Neuronal stem cell (in vitro differentiated cells): Measurements from ENCODE around the gene EPS8L3.

Source experiments
- DNase-seq: peaks from one replicate; pipeline ENCODE4 v3.0.0-alpha.2; 2013; ENCODE audit warnings: low spot score
- H2AFZ ChIP-seq: one replicate; pipeline ENCODE4 v1.6.1; 2013; ENCODE audit warnings: mild to moderate bottlenecking, low read length, inconsistent platforms
- H2AK5ac ChIP-seq: 2 replicates; pipeline ENCODE4 v1.6.1; 2013; ENCODE audit warnings: low read depth, mild to moderate bottlenecking, inconsistent platforms, low read length, moderate library complexity, mixed read lengths
- H2BK120ac ChIP-seq: 2 replicates; pipeline ENCODE4 v1.6.1; 2013; ENCODE audit warnings: low read depth, mild to moderate bottlenecking, inconsistent platforms, low read length, moderate library complexity, mixed read lengths
- H2BK12ac ChIP-seq: one replicate; pipeline ENCODE4 v1.6.1; 2013; ENCODE audit warnings: low read length, inconsistent platforms
- H2BK15ac ChIP-seq: 2 replicates; pipeline ENCODE4 v1.6.1; 2013; ENCODE audit warnings: mild to moderate bottlenecking, low read length, inconsistent platforms, mixed read lengths
- H2BK5ac ChIP-seq: one replicate; pipeline ENCODE4 v1.6.1; 2013; ENCODE audit warnings: inconsistent platforms, mild to moderate bottlenecking, low read length, moderate library complexity
- H3K14ac ChIP-seq: one replicate; pipeline ENCODE4 v1.6.1; 2013; ENCODE audit warnings: low read length, inconsistent platforms
- H3K18ac ChIP-seq: 2 replicates; pipeline ENCODE4 v1.6.1; 2013; ENCODE audit warnings: low read length, inconsistent platforms
- H3K23ac ChIP-seq: 2 replicates; pipeline ENCODE4 v1.6.1; 2013; ENCODE audit warnings: low read depth, mild to moderate bottlenecking, mixed read lengths, low read length, inconsistent platforms; ENCODE audit not compliant: poor library complexity
- H3K27ac ChIP-seq: replicated peaks from 3 replicates; pipeline ENCODE4 v1.5.1; 2013; ENCODE audit warnings: low read length, inconsistent platforms
- H3K27me3 ChIP-seq, 3 experiments: 2 replicates each; pipeline ENCODE4 v1.6.1; 2013; ENCODE audit warnings: low read length in 3 of 3, mild to moderate bottlenecking in 2 of 3, inconsistent platforms in 1 of 3, low read depth in 1 of 3, mixed read lengths in 1 of 3, moderate library complexity in 1 of 3; ENCODE audit not compliant: control insufficient read depth in 3 of 3, insufficient read depth in 3 of 3
- H3K36me3 ChIP-seq, 2 donors: replicated peaks in 1 of 2; 2 replicates each; pipeline ENCODE4 v1.6.1; 2013; ENCODE audit warnings: low read length in 2 of 2; ENCODE audit not compliant: control insufficient read depth in 2 of 2, insufficient read depth in 2 of 2
- H3K4ac ChIP-seq: 2 replicates; pipeline ENCODE4 v1.6.1; 2013; ENCODE audit warnings: inconsistent platforms, mild to moderate bottlenecking, low read length, moderate library complexity
- H3K4me1 ChIP-seq, 2 donors: 1 replicate in 1 of 2; 2 replicates in 1 of 2; pipeline ENCODE4 v1.6.1; 2013; ENCODE audit warnings: low read length in 2 of 2, low read depth in 1 of 2; ENCODE audit not compliant: control insufficient read depth in 2 of 2, insufficient read depth in 1 of 2
- H3K4me2 ChIP-seq: one replicate; pipeline ENCODE4 v1.6.1; 2013; ENCODE audit warnings: mild to moderate bottlenecking, low read length, inconsistent platforms; ENCODE audit not compliant: insufficient read depth, poor library complexity, severe bottlenecking
- H3K4me3 ChIP-seq, 2 donors: 2 replicates each; pipeline ENCODE4 v1.5.1; 2013; ENCODE audit warnings: low read length in 2 of 2, mild to moderate bottlenecking in 2 of 2, inconsistent platforms in 1 of 2, moderate library complexity in 1 of 2
- H3K79me1 ChIP-seq: one replicate; pipeline ENCODE4 v1.6.1; 2013; ENCODE audit warnings: low read depth, mild to moderate bottlenecking, inconsistent platforms, low read length, moderate library complexity
- H3K9ac ChIP-seq: one replicate; pipeline ENCODE4 v1.6.1; 2013; ENCODE audit warnings: mild to moderate bottlenecking, low read depth, low read length, inconsistent platforms; ENCODE audit not compliant: poor library complexity
- H3K9me3 ChIP-seq, 2 donors: replicated peaks in 1 of 2; 2 replicates each; pipeline versions ENCODE3 to v1.6.1; 2013; ENCODE audit warnings: low read length in 2 of 2, mild to moderate bottlenecking in 2 of 2, inconsistent platforms in 1 of 2, low read depth in 1 of 2, mixed read lengths in 1 of 2, moderate library complexity in 1 of 2; ENCODE audit not compliant: control insufficient read depth in 2 of 2, insufficient read depth in 1 of 2
- H4K8ac ChIP-seq: one replicate; pipeline ENCODE4 v1.6.1; 2013; ENCODE audit warnings: low read depth, mild to moderate bottlenecking, inconsistent platforms, low read length, moderate library complexity
- H4K91ac ChIP-seq: one replicate; pipeline ENCODE4 v1.6.1; 2013; ENCODE audit warnings: low read length, low read depth, mild to moderate bottlenecking, inconsistent platforms; ENCODE audit not compliant: poor library complexity
- WGBS, 2 donors: extraction: QIAGEN DNeasy Blood & Tissue Kit; methylation state at CpG; one replicate each; pipeline ENCODE4 v1.1.7; 2013; ENCODE audit warnings: missing lambda C conversion rate in 2 of 2, mixed read lengths in 1 of 2; ENCODE audit not compliant: insufficient read length in 2 of 2, insufficient replicate concordance in 1 of 2; ENCODE audit errors: extremely low coverage in 2 of 2; 5-methylcytosine and 5-hydroxymethylcytosine counted together

Gene EPS8L3

DNA sequence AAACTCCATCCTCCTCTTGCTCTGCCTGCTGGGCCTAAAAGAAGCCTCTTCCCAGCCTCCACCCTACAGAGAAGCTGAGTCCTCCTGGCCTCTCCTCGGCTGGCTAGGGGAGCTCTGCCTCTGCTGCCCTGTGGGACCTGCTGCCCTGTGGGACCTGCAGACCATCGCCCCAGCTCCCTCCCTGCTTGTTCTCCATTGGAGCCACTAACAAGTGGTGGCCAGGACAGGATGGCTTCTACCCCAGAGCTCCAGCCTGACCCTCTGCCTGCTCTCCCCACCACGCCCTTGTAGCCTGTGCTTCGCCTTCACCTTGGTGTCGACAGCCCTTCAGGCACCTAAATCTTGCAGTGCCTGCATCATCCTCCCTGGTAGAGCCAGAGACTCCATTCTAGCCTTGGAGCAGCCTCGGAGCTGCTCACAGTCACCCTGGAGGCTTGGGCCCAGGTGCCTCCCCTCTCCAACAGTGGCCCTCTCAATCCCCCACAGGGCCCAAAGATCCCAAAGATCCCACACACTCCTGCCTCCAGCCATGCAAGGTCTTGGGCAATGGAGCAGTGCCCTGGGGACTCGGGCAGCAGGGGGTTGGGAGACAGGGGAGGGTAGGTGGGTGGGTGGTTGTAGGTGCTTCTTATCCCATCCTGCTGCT is 3.0 kb downstream of the EPS8L3 start:
- WGBS, 2 donors, result no CpG with 5 or more reads among the region's 7 CpGs
- no peaks in the 10 kb centered on the region for H3K36me3 ChIP-seq
- no peak overlapping the region for H3K4me2 ChIP-seq
- no peaks in the 10 kb centered on the region for H3K79me1 ChIP-seq
- peak overlapping the region; percentile 62 for H2BK15ac ChIP-seq
- no peak overlapping the region for H3K27ac ChIP-seq
- peaks cover 0 to 19% (median 0%) of the 10 kb centered on the region in 3 experiments for H3K27me3 ChIP-seq
- H3K4ac ChIP-seq, result peak overlapping the region; percentile 91
- no peak overlapping the region for H4K91ac ChIP-seq
- H3K9me3 ChIP-seq, result no peaks in the 10 kb centered on the region
- H4K8ac ChIP-seq, result no peak overlapping the region
- H3K14ac ChIP-seq, result no peak overlapping the region
- no peak for DNase-seq
- peak overlapping the region; percentile 54 for H3K9ac ChIP-seq
- H2AK5ac ChIP-seq, result peak overlapping the region; percentile 67
- H2BK5ac ChIP-seq, result peak overlapping the region; percentile 90
- H3K4me1 ChIP-seq, result peaks cover 0 to 7% of the 10 kb centered on the region in 2 donors
- peak overlapping the region; percentile 81 for H3K18ac ChIP-seq
- H3K4me3 ChIP-seq, result no peak overlapping the region
- peak overlapping the region; percentile 67 for H3K23ac ChIP-seq
- H2BK120ac ChIP-seq, result no peak overlapping the region
- peak overlapping the region; percentile 91 for H2BK12ac ChIP-seq
- no peak overlapping the region for H2AFZ ChIP-seq

DNA sequence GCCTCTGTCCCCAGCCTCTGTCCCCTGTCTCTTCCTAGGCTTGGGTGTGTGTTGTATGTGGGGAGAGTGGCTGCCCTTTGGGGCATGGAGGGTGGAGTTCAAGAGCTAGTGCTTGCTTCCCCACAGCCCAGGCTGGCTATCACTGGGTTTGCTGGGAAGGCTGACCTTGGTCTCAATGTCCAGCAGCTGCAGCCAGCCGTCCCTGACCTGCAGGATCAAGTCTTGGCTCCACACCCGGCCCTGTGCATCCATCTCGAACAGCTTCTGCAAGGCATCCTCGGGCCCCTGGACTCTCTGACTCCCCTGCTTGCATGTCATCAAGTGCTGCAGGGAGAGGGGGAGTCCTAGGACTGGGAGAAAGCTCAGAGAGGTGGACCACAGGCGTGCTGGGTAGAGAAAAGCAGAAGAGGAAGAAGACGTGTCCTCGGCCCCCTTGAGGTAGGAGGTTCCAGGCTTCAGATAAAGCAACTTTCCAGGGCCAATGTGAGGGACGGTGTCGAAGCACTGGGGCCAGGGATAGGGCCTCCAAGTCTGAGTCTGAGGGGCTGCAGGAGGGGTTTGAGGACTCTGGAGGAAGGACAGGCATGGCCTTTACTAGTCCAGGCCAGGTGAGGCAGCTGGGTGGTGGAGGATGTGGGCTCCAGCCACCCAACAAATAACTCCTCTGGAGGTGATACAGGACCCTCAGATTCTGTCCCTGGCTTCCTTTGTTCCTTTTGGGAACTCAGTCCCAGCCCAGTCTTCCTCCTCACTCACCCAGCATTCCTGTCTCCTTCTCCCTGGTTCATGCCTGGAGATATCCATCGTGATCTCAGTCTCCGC is 4.0 kb downstream of the EPS8L3 start:
- Histone ChIP-seq H2BK5ac (no peak overlapping the region), H3K79me1 (no peaks in the 10 kb centered on the region), H3K18ac (peak overlapping the region; percentile 60), H3K4me1 (peaks cover 0 to 7% of the 10 kb centered on the region in 2 donors), H3K36me3 (no peaks in the 10 kb centered on the region), H2BK15ac (no peak overlapping the region), H3K9ac (no peak overlapping the region), H3K4ac (no peak overlapping the region), H3K23ac (no peak overlapping the region), H4K91ac (no peak overlapping the region), H3K27ac (no peak overlapping the region), H3K4me3 (no peak overlapping the region), H3K27me3 (peaks cover 0 to 18% (median 0%) of the 10 kb centered on the region in 3 experiments), H2AK5ac (peak overlapping the region; percentile 6), H3K9me3 (no peaks in the 10 kb centered on the region), H2AFZ (no peak overlapping the region), H3K4me2 (no peak overlapping the region), H2BK12ac (peak overlapping the region; percentile 65), H3K14ac (no peak overlapping the region), H2BK120ac (no peak overlapping the region), H4K8ac (no peak overlapping the region)
- no CpG with 5 or more reads among the region's 11 CpGs for WGBS, 2 donors
- DNase-seq, result no peak

DNA sequence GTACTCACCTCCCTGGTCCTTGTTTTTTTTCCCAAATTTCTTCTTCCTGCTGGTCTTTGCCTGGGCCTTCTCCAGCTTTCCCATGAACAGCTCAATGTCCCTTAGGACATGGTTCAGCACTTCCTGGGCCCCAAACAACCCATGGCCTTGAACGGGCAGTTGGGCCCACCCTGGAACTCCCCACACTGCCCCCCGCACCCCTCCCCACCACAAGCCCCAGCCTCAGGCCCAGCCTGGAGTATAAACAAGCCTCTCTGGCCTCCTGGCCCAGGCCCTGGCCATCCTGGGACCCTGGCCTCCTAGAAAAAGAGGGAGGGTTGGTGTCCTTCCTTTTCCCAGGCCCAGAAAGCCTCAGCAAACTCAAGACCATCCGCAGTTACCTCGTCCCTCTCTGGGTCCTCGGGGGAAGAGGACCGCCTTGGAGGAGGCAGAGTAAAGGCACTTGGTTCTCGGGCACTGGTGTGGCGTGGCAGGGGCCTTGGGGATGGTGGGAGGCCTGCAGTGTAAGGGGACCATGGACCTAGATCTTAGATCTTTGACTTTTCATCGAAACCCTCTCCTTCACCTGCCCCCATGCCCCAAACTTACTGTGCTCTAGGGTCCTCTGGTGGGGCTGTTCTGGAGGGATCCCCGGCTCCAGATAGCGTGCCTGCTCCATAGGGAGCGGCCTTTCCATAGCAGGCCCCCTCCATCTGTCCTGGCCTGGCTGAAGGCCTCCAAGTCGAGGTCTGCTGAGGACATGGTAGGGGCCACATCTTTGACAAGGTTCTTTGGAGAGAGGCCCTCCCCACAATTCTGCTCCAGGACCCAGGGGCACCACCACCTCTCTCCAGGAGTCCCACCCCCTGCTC is 5.6 kb downstream of the EPS8L3 start:
- Histone ChIP-seq H3K36me3 (no peaks in the 10 kb centered on the region), H2AFZ (no peak overlapping the region), H2BK5ac (no peak overlapping the region), H2BK15ac (no peak overlapping the region), H3K4me3 (no peak overlapping the region), H3K18ac (peak overlapping the region; percentile 42), H2BK12ac (no peak overlapping the region), H3K9me3 (no peaks in the 10 kb centered on the region), H3K27ac (no peak overlapping the region), H3K79me1 (no peaks in the 10 kb centered on the region), H3K14ac (no peak overlapping the region), H2AK5ac (peak overlapping the region; percentile 23), H2BK120ac (no peak overlapping the region), H3K27me3 (peaks cover 0 to 26% (median 2%) of the 10 kb centered on the region in 3 experiments), H3K23ac (no peak overlapping the region), H4K8ac (no peak overlapping the region), H3K9ac (no peak overlapping the region), H3K4me1 (peaks cover 0 to 8% of the 10 kb centered on the region in 2 donors), H3K4ac (no peak overlapping the region), H4K91ac (no peak overlapping the region), H3K4me2 (no peak overlapping the region)
- DNase-seq, result no peak
- no CpG with 5 or more reads among the region's 13 CpGs for WGBS, 2 donors
